Activated effector memory CD4-positive, alpha-beta T cell treated with anti-CD3 and anti-CD28 coated beads, Interleukin-2, amount 50 U/mL, for 16 hours (primary cell): ENCODE measurements around the gene CLDN6.

Experiments
- DNase-seq: peaks from one replicate; pipeline ENCODE4 v3.0.0-alpha.2; 2020

Gene CLDN6

GRCh38 chr16:3051494-3051893 is 33.5 kb upstream of the CLDN6 start:
- no peak for DNase-seq

- no peak for DNase-seq
Observed at GRCh38 chr16:3051009-3051408, 33.0 kb upstream of the CLDN6 start.

- DNase-seq, result no peak
Observed at GRCh38 chr16:3050487-3050886, 32.5 kb upstream of the CLDN6 start.

- DNase-seq, result no peak
Observed at GRCh38 chr16:3049921-3050481, 32.0 kb upstream of the CLDN6 start.

GRCh38 chr16:3047387-3047720 is 29.4 kb upstream of the CLDN6 start:
- no peak for DNase-seq

GRCh38 chr16:3046641-3047386 is 28.8 kb upstream of the CLDN6 start:
- no peak for DNase-seq

GRCh38 chr16:3045758-3046640 is 28.0 kb upstream of the CLDN6 start, which contains the start of gene MMP25:
MMP25 (plus strand) TSS chr16:3046561; CDS start chr16:3046918, 357 bp downstream.
- DNase-seq, result no peak

GRCh38 chr16:3044708-3045107 is 26.7 kb upstream of the CLDN6 start:
- DNase-seq, result no peak

- no peak for DNase-seq
Observed at GRCh38 chr16:3042376-3042775, 24.4 kb upstream of the CLDN6 start.

- DNase-seq, result no peak
Observed at GRCh38 chr16:3038896-3039295, 20.9 kb upstream of the CLDN6 start.

- no peak for DNase-seq
Observed at GRCh38 chr16:3038256-3038655, 20.3 kb upstream of the CLDN6 start.

GRCh38 chr16:3036726-3037315 is 18.8 kb upstream of the CLDN6 start, which contains the start of gene BICDL2:
BICDL2 (minus strand) TSS chr16:3036944; CDS start chr16:3035496, 1,448 bp downstream.
- no peak for DNase-seq

- no peak for DNase-seq
Observed at GRCh38 chr16:3035972-3036725, 18.2 kb upstream of the CLDN6 start.

GRCh38 chr16:3035289-3035971 is 17.4 kb upstream of the CLDN6 start:
- DNase-seq, result no peak

GRCh38 chr16:3032624-3033023 is 14.6 kb upstream of the CLDN6 start:
- DNase-seq, result no peak

GRCh38 chr16:3030222-3031212 is 12.5 kb upstream of the CLDN6 start:
- DNase-seq, result no peak

GRCh38 chr16:3029491-3030221 is 11.7 kb upstream of the CLDN6 start:
- peak; percentile 80 for DNase-seq

- no peak for DNase-seq
Observed at GRCh38 chr16:3028716-3029319, 10.8 kb upstream of the CLDN6 start.

- peak; percentile 94 for DNase-seq
Observed at GRCh38 chr16:3027983-3028715, 10.2 kb upstream of the CLDN6 start.
